Thyroid gland (tissue), 4 donors: ENCODE data around the gene PATJ. TPM values are rescaled to one million over a fixed set of nuclear protein-coding genes. Genes with fewer than 3 reads are reported as not detected.

ENCODE experiments used
- DNase-seq, 2 donors: peaks; one replicate each; pipeline ENCODE4 v3.0.0-alpha.2; 2019
- H3K27ac ChIP-seq, 3 donors: fragments of 200-600 bp; sonication (generic); 1 replicate in 2 of 3; 2 replicates in 1 of 3; pipeline ENCODE4 v1.5.1; 2016 to 2019; ENCODE audit warnings: mild to moderate bottlenecking in 1 of 3, moderate library complexity in 1 of 3
- H3K27me3 ChIP-seq: fragments of 200-600 bp; sonication (generic); one replicate; pipeline ENCODE4 v1.5.1; 2019
- H3K36me3 ChIP-seq, 2 donors: fragments of 200-600 bp; sonication (generic); one replicate each; pipeline ENCODE4 v1.5.1; 2016 to 2019
- H3K4me1 ChIP-seq, 2 donors: fragments of 200-600 bp; sonication (generic); one replicate each; pipeline ENCODE4 v1.5.1; 2017 to 2019
- H3K4me3 ChIP-seq, 3 donors: fragments of 200-600 bp; sonication (generic); replicated peaks in 1 of 3; 1 replicate in 2 of 3; 2 replicates in 1 of 3; pipeline ENCODE4 v1.5.1; 2016; ENCODE audit warnings: mild to moderate bottlenecking in 1 of 3
- H3K9me3 ChIP-seq: fragments of 200-600 bp; sonication (generic); one replicate; pipeline ENCODE4 v1.5.1; 2017
- POLR2A ChIP-seq, 2 donors: fragments of 450-650 bp; IDR thresholded peaks; one replicate each; pipeline ENCODE4 v1.6.1; 2017; ENCODE audit warnings: antibody characterized with exemption in 2 of 2, mild to moderate bottlenecking in 2 of 2, moderate library complexity in 1 of 2
- WGBS, 2 donors: methylation state at CpG; one replicate each; pipeline ENCODE4 v1.1.5; 2017; 5-methylcytosine and 5-hydroxymethylcytosine counted together
- intact Hi-C: fragments of 100-400 bp; cut with DNase I; formaldehyde crosslinking; loops from one replicate; pipeline ENCODE4 v1.15.1; 2023
- total RNA-seq, 4 donors: library from RNA; depleted of rRNA; stranded (reverse); fragments of >200 nt; gene quantifications; one replicate each; pipeline ENCODE4 v1.2.3, GENCODE V29; 2016
- TF ChIP-seq, protein P1 (sequence below), 6 experiments: fragments of 200-600 bp in 3 of 6; fragments of 450-650 bp in 3 of 6; sonication (generic) in 3 of 6; IDR thresholded peaks; one replicate each; pipeline ENCODE4 v1.5.1; 2016 to 2019; ENCODE audit warnings: antibody characterized with exemption in 6 of 6, mild to moderate bottlenecking in 2 of 6, inconsistent platforms in 1 of 6, moderate library complexity in 1 of 6

PATJ gene
- total RNA-seq, 4 donors from 2014 or later, result 94.7 to 221 (median 119) TPM

GRCh38 chr1:62012095-62012494 lies 269.8 kb downstream of the PATJ start:
- intact Hi-C loops, result no loop called here

DNA sequence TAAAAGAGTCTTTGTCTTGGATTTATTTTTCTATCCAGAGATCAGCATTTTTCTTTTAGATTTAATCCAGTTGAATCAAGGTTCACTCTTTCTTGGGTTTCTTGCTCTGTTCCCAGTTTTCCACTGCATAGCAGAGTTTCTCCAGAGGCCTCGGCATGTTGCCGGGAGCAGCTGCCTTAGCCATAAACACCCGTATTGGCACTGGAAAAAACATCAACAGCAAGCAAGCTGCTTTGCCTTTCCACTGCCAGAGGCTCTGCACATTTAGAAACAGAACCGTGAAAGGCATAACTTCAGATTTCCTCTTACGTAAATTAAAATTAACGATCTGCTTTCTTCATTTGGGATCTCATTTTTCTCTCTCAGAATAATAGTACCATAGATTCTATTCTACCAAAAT lies 270.6 kb downstream of the PATJ start:
- 77 to 81% methylated on average over 6 of the region's 6 CpGs for WGBS, 2 donors
- H3K27ac ChIP-seq, result no peak overlapping the region
- H3K4me3 ChIP-seq, result no peak overlapping the region
- no peaks in the 10 kb centered on the region for H3K27me3 ChIP-seq
- intact Hi-C loops, result no loop called here
- peaks cover 5 to 7% of the 10 kb centered on the region in 2 donors for H3K4me1 ChIP-seq
- no peaks in the 10 kb centered on the region for H3K9me3 ChIP-seq
- DNase-seq, result no peak
- no peaks in the 10 kb centered on the region for H3K36me3 ChIP-seq
- no peak for TF ChIP-seq POLR2A (IDR thresholded peaks at IDR 0.05)
- TF ChIP-seq, protein P1, sequence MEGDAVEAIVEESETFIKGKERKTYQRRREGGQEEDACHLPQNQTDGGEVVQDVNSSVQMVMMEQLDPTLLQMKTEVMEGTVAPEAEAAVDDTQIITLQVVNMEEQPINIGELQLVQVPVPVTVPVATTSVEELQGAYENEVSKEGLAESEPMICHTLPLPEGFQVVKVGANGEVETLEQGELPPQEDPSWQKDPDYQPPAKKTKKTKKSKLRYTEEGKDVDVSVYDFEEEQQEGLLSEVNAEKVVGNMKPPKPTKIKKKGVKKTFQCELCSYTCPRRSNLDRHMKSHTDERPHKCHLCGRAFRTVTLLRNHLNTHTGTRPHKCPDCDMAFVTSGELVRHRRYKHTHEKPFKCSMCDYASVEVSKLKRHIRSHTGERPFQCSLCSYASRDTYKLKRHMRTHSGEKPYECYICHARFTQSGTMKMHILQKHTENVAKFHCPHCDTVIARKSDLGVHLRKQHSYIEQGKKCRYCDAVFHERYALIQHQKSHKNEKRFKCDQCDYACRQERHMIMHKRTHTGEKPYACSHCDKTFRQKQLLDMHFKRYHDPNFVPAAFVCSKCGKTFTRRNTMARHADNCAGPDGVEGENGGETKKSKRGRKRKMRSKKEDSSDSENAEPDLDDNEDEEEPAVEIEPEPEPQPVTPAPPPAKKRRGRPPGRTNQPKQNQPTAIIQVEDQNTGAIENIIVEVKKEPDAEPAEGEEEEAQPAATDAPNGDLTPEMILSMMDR (IDR thresholded peaks at IDR 0.05), result no peak

More at GRCh38 chr1:62012095-62012494, 269.8 kb downstream of the PATJ start:
- Histone ChIP-seq H3K36me3 (no peaks in the 10 kb centered on the region), H3K4me3 (no peak overlapping the region), H3K4me1 (peaks cover 5 to 7% of the 10 kb centered on the region in 2 donors), H3K27me3 (no peaks in the 10 kb centered on the region), H3K9me3 (no peaks in the 10 kb centered on the region), H3K27ac (no peak overlapping the region)
- WGBS, 2 donors, result 96 to 100% methylated on average over 1 of the region's 1 CpG
- DNase-seq, result no peak
- TF ChIP-seq POLR2A (IDR thresholded peaks at IDR 0.05), result no peak
- TF ChIP-seq, protein P1 (IDR thresholded peaks at IDR 0.05), result no peak

- Histone ChIP-seq H3K4me3 (no peak overlapping the region), H3K27me3 (no peaks in the 10 kb centered on the region), H3K27ac (no peak overlapping the region), H3K36me3 (no peaks in the 10 kb centered on the region), H3K9me3 (no peaks in the 10 kb centered on the region), H3K4me1 (peaks cover 5 to 7% of the 10 kb centered on the region in 2 donors)
- 88 to 90% methylated on average over 5 of the region's 5 CpGs for WGBS, 2 donors
- intact Hi-C loops, result no loop called here
- no peak for DNase-seq
- TF ChIP-seq, protein P1 (IDR thresholded peaks at IDR 0.05), result no peak
- no peak for TF ChIP-seq POLR2A (IDR thresholded peaks at IDR 0.05)
Observed at GRCh38 chr1:62013264-62013663, 271.0 kb downstream of the PATJ start.

DNA sequence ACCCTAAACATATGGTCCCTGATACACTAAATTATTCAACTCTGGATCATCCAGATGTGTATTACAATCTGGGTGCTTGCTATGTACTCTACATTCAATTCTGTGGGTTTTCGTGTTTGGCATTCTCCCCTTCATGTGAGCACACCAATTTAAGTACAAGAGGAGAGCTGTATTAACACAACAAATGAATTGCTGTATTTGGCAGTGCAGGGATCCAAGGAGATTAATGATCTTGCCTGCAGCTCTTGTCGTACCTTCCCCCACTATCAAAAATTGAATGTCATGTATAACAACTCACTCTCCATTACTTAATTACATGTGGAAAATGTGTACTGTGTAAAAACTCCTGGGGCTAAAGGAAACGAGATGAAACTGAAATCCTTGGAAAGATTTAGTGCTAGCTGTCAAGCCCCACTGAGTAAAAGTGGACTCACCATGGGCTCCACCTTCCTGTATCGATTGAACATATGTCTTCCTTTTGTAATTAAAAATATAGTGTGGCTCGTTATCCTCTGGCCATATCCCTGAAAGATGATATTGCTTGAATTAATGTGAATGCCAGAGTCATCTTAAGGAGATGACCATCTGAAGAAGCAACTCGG lies 280.2 kb downstream of the PATJ start:
- Histone ChIP-seq H3K9me3 (no peaks in the 10 kb centered on the region), H3K4me1 (no peaks in the 10 kb centered on the region), H3K4me3 (no peak overlapping the region), H3K36me3 (no peaks in the 10 kb centered on the region), H3K27me3 (no peaks in the 10 kb centered on the region), H3K27ac (no peak overlapping the region)
- WGBS, 2 donors, result 68 to 72% methylated on average over 6 of the region's 6 CpGs
- intact Hi-C loops, result no loop called here
- DNase-seq, result no peak
- TF ChIP-seq, protein P1 (IDR thresholded peaks at IDR 0.05), result no peak
- no peak for TF ChIP-seq POLR2A (IDR thresholded peaks at IDR 0.05)

GRCh38 chr1:62024690-62025089 lies 282.4 kb downstream of the PATJ start:
- no peak overlapping the region for H3K4me3 ChIP-seq
- no peaks in the 10 kb centered on the region for H3K27me3 ChIP-seq
- DNase-seq, result no peak
- H3K9me3 ChIP-seq, result no peaks in the 10 kb centered on the region
- H3K4me1 ChIP-seq, result no peaks in the 10 kb centered on the region
- TF ChIP-seq POLR2A (IDR thresholded peaks at IDR 0.05), result no peak
- TF ChIP-seq, protein P1 (IDR thresholded peaks at IDR 0.05), result no peak
- intact Hi-C loops, result no loop called here
- no peak overlapping the region for H3K27ac ChIP-seq
- H3K36me3 ChIP-seq, result no peaks in the 10 kb centered on the region
- 93 to 94% methylated on average over 2 of the region's 2 CpGs for WGBS, 2 donors
